NB4 (cell line): ENCODE measurements around the gene ACBD4.

Source experiments
- CTCF ChIP-seq: IDR thresholded peaks from one replicate; pipeline ENCODE4 v1.5.1; 2012; ENCODE audit warnings: low read depth, low read length
- MYC ChIP-seq: IDR thresholded peaks from 2 replicates; pipeline ENCODE4 v1.6.1; 2011; ENCODE audit warnings: low read depth, low read length
- POLR2A ChIP-seq: IDR thresholded peaks from 2 replicates; pipeline ENCODE4 v1.6.1; 2011; ENCODE audit warnings: mild to moderate bottlenecking; ENCODE audit not compliant: insufficient read length; ENCODE audit errors: extremely low read depth

- TF ChIP-seq CTCF (no peak), POLR2A (no peak), MYC (no peak)
These were observed 20.0 kb downstream of the ACBD4 start for GRCh38 chr17:45155483-45155882.
